Retinal pigment epithelial cell (primary cell): ENCODE measurements around the gene F10.
A peak's percentile ranks its signal among the peaks of the same experiment; 100 is the strongest.

Experiments used
- DNase-seq: peaks from one replicate; pipeline ENCODE4 v3.0.0-alpha.2; 2010; ENCODE audit warnings: low read depth
- H3K4me3 ChIP-seq: 2 replicates; pipeline ENCODE4 v1.5.1; 2011; ENCODE audit warnings: mild to moderate bottlenecking, low read length, control low read depth, moderate library complexity
- TF ChIP-seq, protein P1 (sequence below): conservative IDR thresholded peaks from 2 replicates; pipeline ENCODE4 v1.5.1; 2011; ENCODE audit warnings: low read depth, low read length, control low read depth, inconsistent platforms

F10 gene

GRCh38 chr13:113171250-113172125, 48.9 kb downstream of the F10 start:
- no peak for DNase-seq
- no peak overlapping the region for H3K4me3 ChIP-seq
- TF ChIP-seq, protein P1, sequence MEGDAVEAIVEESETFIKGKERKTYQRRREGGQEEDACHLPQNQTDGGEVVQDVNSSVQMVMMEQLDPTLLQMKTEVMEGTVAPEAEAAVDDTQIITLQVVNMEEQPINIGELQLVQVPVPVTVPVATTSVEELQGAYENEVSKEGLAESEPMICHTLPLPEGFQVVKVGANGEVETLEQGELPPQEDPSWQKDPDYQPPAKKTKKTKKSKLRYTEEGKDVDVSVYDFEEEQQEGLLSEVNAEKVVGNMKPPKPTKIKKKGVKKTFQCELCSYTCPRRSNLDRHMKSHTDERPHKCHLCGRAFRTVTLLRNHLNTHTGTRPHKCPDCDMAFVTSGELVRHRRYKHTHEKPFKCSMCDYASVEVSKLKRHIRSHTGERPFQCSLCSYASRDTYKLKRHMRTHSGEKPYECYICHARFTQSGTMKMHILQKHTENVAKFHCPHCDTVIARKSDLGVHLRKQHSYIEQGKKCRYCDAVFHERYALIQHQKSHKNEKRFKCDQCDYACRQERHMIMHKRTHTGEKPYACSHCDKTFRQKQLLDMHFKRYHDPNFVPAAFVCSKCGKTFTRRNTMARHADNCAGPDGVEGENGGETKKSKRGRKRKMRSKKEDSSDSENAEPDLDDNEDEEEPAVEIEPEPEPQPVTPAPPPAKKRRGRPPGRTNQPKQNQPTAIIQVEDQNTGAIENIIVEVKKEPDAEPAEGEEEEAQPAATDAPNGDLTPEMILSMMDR = no peak

- TF ChIP-seq, protein P1 = no peak
- H3K4me3 ChIP-seq = no peak overlapping the region
- no peak for DNase-seq
Measured at GRCh38 chr13:113172419-113172926, 49.9 kb downstream of the F10 start.

- DNase-seq = no peak
- TF ChIP-seq, protein P1 = no peak
- H3K4me3 ChIP-seq = no peak overlapping the region
Measured at GRCh38 chr13:113176280-113176679, 53.7 kb downstream of the F10 start.

DNA sequence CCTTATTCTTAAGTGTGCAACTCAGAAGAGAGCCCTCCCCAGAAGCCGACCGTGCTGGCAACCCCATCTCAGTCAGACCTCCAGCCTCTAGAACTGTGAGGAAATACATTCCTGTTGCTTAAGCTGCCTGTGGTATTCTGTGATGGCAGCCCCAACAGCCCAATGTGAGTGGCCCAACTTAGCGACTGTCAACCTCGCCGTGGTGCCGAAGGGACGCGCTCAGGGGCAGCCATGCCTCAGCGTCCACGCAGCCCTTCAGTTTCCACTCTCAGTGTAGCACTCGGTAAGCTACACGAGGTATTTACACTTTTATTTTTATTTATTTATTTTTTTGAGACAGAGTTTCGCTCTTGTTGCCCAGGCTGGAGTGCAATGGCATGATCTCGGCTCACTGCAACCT, 54.2 kb downstream of the F10 start:
- no peak overlapping the region for H3K4me3 ChIP-seq
- no peak for DNase-seq
- TF ChIP-seq, protein P1 = no peak

GRCh38 chr13:113178070-113178895, 55.7 kb downstream of the F10 start:
- H3K4me3 ChIP-seq = no peak overlapping the region
- TF ChIP-seq, protein P1 = no peak
- peak; percentile 56 for DNase-seq

DNA sequence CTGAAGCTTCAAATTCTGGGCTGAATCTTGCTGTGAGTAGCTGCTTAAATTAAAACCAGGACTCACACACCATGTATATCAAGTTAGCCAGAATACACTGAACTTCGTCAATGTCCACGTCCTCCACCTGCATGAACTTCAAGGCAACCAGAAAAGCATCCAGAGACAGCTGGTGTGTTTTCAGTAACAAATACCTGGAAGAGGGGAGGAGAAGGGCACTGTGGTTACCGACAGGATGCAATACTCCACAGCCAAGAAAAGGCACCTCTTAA, 56.2 kb downstream of the F10 start:
- TF ChIP-seq, protein P1 = no peak
- no peak for DNase-seq
- H3K4me3 ChIP-seq = no peak overlapping the region
